Ishikawa (cell line): ENCODE data around the gene ATP2A2.

Experiments used
- CREB1 ChIP-seq: IDR thresholded peaks from 2 replicates; pipeline ENCODE4 v1.6.1; 2012; ENCODE audit warnings: low read depth
- FOXM1 ChIP-seq: IDR thresholded peaks from 2 replicates; pipeline ENCODE4 v1.6.1; 2012; ENCODE audit warnings: low read depth, borderline replicate concordance
- RAD21 ChIP-seq: IDR thresholded peaks from 2 replicates; pipeline ENCODE4 v1.6.1; 2012; ENCODE audit warnings: low read depth
- TAF1 ChIP-seq: IDR thresholded peaks from 2 replicates; pipeline ENCODE4 v1.6.1; 2012; ENCODE audit warnings: low read depth, mild to moderate bottlenecking
- YY1 ChIP-seq: IDR thresholded peaks from 2 replicates; pipeline ENCODE4 v1.6.1; 2012; ENCODE audit warnings: low read depth
- TF ChIP-seq, protein P1 (sequence below): IDR thresholded peaks from 2 replicates; pipeline ENCODE4 v1.6.1; 2012

DNA sequence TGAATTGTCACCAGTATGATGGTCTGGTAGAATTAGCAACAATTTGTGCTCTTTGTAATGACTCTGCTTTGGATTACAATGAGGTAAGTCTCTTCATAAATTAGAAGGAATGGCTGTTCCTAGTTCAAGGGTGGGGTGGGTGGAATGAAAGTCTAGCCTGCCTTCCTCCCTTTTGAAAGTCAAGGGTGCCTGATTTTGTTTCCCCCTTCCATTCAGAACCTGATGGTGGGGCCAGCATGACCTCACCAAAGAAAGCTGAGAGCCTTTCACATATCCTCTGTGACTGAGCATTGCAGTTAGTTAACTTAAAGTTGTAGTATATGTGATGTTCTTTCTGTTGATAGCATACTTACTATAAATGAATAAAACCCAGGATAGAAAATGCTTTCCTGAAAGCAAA, 52.2 kb downstream of the ATP2A2 start:
- TF ChIP-seq TAF1, result no peak
- TF ChIP-seq, protein P1, sequence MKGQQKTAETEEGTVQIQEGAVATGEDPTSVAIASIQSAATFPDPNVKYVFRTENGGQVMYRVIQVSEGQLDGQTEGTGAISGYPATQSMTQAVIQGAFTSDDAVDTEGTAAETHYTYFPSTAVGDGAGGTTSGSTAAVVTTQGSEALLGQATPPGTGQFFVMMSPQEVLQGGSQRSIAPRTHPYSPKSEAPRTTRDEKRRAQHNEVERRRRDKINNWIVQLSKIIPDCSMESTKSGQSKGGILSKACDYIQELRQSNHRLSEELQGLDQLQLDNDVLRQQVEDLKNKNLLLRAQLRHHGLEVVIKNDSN, result no peak
- TF ChIP-seq FOXM1, result no peak
- TF ChIP-seq YY1, result no peak
- TF ChIP-seq CREB1, result no peak
- TF ChIP-seq RAD21, result no peak
